Muscle of leg (tissue), 11 donors: ENCODE results near the gene NTN1. TPM values are rescaled to one million over a fixed set of nuclear protein-coding genes. Genes with fewer than 3 reads are reported as not detected.

Source experiments
- DNase-seq: peaks from one replicate; pipeline ENCODE4 v3.0.0; 2013
- H3K27ac ChIP-seq: one replicate; pipeline ENCODE4 v1.5.1; 2013; ENCODE audit warnings: mild to moderate bottlenecking, low read length, control low read depth
- H3K27me3 ChIP-seq: one replicate; pipeline ENCODE4 v1.6.1; 2013; ENCODE audit warnings: low read length; ENCODE audit not compliant: control insufficient read depth, insufficient read depth
- H3K36me3 ChIP-seq: one replicate; pipeline ENCODE4 v1.6.1; 2013; ENCODE audit warnings: low read length; ENCODE audit not compliant: control insufficient read depth, insufficient read depth
- H3K4me1 ChIP-seq: one replicate; pipeline ENCODE4 v1.6.1; 2013; ENCODE audit warnings: low read length; ENCODE audit not compliant: control insufficient read depth, insufficient read depth
- H3K4me3 ChIP-seq: one replicate; pipeline ENCODE4 v1.5.1; 2013; ENCODE audit warnings: low read length, control low read depth
- H3K9me3 ChIP-seq: replicated peaks from 2 replicates; pipeline ENCODE4 v1.6.1; 2013; ENCODE audit warnings: low read depth, low read length; ENCODE audit not compliant: control insufficient read depth
- WGBS: methylation state at CpG from one replicate; pipeline ENCODE4 v1.1.5; 2013; ENCODE audit warnings: missing lambda C conversion rate; ENCODE audit not compliant: insufficient coverage; 5-methylcytosine and 5-hydroxymethylcytosine counted together
- polyA plus RNA-seq, 8 donors: library from polyadenylated mRNA; unstranded; fragments of 120-200 nt; gene quantifications; one replicate each; pipeline versions ENCODE4 v1.2.1 to v1.2.3, GENCODE V29; 2013; ENCODE audit warnings: inconsistent platforms in 1 of 8, low replicate concordance in 1 of 8; ENCODE audit not compliant: insufficient read length in 8 of 8, insufficient read depth in 1 of 8
- total RNA-seq: library from RNA; stranded (reverse); fragments of 120-200 nt; gene quantifications from one replicate; pipeline ENCODE4 v1.2.4, GENCODE V29; 2013

NTN1 gene
- total and polyA plus RNA-seq, 9 donors = 3.5 to 14.4 (median 5.6) TPM

DNA sequence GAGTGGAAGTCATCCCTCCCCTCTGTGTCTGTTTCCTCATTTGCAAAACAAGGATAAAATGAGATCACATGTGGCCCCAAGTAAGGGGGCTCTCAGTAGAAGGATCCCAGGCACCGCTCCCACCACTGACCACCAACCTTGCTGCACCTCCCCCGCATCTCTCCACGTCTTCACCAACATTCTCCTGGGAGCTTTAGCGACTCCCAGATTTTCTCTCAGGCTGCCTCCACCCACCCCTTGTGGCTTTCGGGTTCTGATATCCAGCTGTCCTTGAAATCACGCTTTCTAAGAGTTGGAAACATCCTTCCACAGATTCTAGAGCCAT is 16.4 kb upstream of the NTN1 start:
- Histone ChIP-seq H3K27ac (no peak overlapping the region), H3K36me3 (no peaks in the 10 kb centered on the region), H3K4me1 (peaks cover 14% of the 10 kb centered on the region), H3K4me3 (no peak overlapping the region), H3K27me3 (peaks cover 66% of the 10 kb centered on the region), H3K9me3 (peaks cover 2% of the 10 kb centered on the region)
- 48% methylated on average over 4 of the region's 6 CpGs for WGBS
- no peak for DNase-seq

DNA sequence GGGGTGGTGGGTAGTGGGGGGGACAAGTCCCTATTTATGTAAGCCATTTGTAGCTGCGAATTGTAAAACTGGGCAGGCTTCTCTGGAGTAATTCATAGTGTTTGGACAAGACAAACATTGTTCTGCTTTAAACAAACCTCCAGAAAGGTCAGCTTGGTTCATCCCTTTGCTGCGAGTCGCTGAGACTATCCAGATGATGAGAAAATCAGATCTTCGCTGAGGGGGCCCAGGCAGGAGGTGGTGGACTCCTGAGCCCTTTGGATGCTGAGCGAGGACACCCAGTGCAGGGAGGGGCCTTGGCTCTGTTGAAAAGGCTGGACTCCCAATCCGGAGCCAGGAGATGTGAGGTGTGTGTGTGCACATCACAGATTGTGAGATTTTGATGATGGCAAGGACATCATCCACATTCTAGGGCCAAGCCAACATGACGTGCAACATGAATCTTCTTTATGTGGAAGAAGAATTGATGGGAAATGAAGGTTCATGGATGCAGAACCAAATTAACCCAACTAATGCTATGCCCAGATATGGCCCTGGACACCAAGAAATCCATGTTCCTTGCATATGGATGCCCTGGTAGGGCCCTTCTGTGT is 15.0 kb upstream of the NTN1 start:
- H3K9me3 ChIP-seq = no peaks in the 10 kb centered on the region
- no peak for DNase-seq
- no peak overlapping the region for H3K27ac ChIP-seq
- no peak overlapping the region for H3K4me3 ChIP-seq
- WGBS = 61% methylated on average over 6 of the region's 7 CpGs
- H3K4me1 ChIP-seq = peaks cover 14% of the 10 kb centered on the region
- no peaks in the 10 kb centered on the region for H3K36me3 ChIP-seq
- H3K27me3 ChIP-seq = peaks cover 66% of the 10 kb centered on the region

DNA sequence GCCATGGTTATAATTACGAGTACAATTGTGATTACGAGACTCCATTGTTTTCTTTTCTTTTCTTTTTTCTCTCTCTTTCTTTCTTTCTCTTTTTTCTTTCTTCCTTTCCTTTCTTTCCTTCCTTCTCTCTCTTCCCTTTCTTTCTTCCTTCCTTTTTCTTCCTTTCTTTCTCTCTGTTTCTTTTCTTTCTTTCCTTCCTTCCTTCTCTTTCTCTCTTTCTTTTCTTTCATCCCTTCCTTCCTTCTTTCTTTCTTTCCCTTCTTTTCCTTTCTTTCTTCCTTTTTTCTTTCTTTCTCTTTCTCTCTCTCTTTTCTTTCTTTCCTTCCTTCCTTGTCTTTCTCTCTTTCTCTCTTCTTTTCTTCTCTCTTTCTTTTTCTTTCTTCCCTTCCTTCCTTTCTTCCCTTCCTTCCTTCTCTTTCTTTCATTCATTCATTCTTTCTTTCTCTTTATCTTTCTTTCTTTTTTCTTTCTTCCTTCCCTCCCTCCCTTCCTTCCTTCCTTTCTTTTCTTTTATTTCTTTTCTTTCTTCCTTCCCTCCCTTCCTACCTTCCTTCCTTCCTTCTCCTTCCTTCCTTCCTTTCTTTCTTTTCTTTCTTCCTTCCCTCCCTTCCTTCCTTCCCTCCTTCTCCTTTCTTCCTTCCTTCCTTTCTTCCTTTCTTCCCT is 14.1 kb upstream of the NTN1 start:
- Histone ChIP-seq H3K36me3 (no peaks in the 10 kb centered on the region), H3K27me3 (peaks cover 62% of the 10 kb centered on the region), H3K4me3 (no peak overlapping the region), H3K27ac (no peak overlapping the region), H3K4me1 (peaks cover 14% of the 10 kb centered on the region), H3K9me3 (no peaks in the 10 kb centered on the region)
- DNase-seq = no peak
- 89% methylated on average over 2 of the region's 2 CpGs for WGBS

DNA sequence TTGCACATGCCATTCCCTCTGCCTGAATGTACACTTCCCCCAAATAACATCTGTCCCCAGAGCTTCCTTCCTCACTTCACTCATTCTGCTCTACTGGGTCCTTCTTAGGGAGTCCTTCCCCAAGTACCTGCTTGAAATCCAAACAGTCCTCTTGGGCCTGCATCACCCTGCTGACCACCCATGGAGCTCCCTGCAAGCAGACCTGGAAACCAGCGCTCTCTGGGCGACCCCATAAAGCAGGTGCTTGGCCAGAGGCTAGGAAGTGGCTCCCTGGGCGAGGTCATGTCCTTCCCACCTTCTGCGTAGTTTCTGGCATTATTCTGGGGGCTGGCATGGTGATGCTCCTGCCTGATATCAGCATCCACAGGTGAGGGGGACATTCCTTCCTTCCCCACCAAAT is 12.2 kb upstream of the NTN1 start:
- Histone ChIP-seq H3K27ac (no peak overlapping the region), H3K9me3 (no peaks in the 10 kb centered on the region), H3K36me3 (no peaks in the 10 kb centered on the region), H3K27me3 (peaks cover 50% of the 10 kb centered on the region), H3K4me3 (no peak overlapping the region), H3K4me1 (peaks cover 6% of the 10 kb centered on the region)
- no peak for DNase-seq
- WGBS = no CpG with 5 or more reads among the region's 4 CpGs

DNA sequence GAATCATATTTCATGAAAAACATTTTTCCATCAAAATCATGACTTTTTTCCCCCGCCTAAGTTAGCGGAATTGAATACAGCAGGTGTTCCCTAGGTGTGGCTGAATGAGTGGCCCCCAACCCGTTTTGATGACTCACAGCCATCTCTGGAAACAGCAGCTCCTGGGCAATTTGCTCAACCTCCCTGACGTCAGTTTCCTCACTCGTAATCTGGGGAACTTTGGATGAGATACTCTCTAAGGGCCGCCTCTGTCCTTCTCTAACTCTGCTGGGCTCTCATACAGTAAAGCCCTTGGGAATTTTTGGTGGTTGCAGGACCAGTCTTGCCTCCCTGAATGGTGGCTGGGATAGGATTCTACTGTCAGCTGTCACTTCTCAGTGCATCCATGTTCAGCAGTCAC is 11.6 kb upstream of the NTN1 start:
- H3K27me3 ChIP-seq = peaks cover 48% of the 10 kb centered on the region
- 45% methylated on average over 3 of the region's 6 CpGs for WGBS
- H3K9me3 ChIP-seq = no peaks in the 10 kb centered on the region

DNA sequence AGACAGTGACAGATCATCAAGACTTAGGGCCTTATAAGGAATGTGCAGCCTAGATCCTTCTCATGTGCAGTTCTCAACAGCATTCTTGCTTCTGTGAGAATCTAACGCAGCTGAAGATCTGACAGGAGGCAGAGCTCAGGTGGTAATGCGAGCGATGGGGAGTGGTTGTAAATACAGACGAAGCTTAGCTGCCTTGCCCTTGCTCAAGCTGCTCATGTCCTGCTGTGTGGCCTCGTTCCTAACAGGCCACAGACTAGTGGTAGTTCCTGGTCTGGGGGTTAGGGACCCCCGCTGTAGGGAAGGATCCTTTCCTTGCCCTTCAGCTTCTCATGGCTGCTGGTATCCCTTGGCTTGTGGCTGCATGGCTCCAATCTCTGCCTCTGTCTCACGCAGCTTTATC is 10.3 kb upstream of the NTN1 start:
- no peaks in the 10 kb centered on the region for H3K36me3 ChIP-seq
- peaks cover 40% of the 10 kb centered on the region for H3K27me3 ChIP-seq
- no peak overlapping the region for H3K4me3 ChIP-seq
- no peak overlapping the region for H3K27ac ChIP-seq
- H3K4me1 ChIP-seq = no peaks in the 10 kb centered on the region
- H3K9me3 ChIP-seq = no peaks in the 10 kb centered on the region
- DNase-seq = no peak
- WGBS = 85% methylated on average over 5 of the region's 7 CpGs

More for the DNA sequence above, 11.6 kb upstream of the NTN1 start:
- no peak for DNase-seq
- H3K4me3 ChIP-seq = no peak overlapping the region
- no peaks in the 10 kb centered on the region for H3K36me3 ChIP-seq
- no peak overlapping the region for H3K27ac ChIP-seq
- H3K4me1 ChIP-seq = no peaks in the 10 kb centered on the region

DNA sequence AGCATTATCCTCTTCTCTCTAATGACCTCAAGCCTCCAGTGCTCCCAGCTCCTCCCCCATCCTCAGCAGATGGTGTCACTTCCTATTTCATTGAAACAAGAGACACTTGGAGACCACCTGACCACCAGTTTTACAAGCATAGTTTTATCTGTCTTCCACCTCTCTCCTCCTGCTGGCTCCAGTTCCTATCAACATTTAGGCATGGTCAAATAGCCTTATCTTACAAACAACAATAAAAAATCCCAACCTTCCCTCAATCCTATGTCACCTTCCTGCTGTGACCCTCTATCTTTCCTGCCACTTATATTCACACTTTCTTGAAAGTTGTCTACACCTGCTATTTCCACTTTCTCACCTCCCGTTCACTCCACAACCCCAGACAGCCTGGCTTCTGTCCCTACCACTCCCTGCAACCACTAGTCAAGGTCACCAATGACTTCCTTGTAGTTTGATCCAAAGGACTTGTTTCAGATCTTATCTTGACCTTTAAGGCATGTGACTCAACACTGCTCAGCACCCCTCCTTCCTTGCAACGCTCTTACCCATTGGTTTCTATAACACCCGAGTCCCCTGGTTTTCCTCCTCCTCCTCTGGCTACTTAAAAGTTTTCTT is 4.3 kb upstream of the NTN1 start:
- peaks cover 55% of the 10 kb centered on the region for H3K27me3 ChIP-seq
- WGBS = 28% methylated on average over 3 of the region's 3 CpGs
- peaks cover 7% of the 10 kb centered on the region for H3K4me1 ChIP-seq
- no peaks in the 10 kb centered on the region for H3K36me3 ChIP-seq
- no peak overlapping the region for H3K27ac ChIP-seq
- H3K4me3 ChIP-seq = no peak overlapping the region
- H3K9me3 ChIP-seq = no peaks in the 10 kb centered on the region
- no peak for DNase-seq

DNA sequence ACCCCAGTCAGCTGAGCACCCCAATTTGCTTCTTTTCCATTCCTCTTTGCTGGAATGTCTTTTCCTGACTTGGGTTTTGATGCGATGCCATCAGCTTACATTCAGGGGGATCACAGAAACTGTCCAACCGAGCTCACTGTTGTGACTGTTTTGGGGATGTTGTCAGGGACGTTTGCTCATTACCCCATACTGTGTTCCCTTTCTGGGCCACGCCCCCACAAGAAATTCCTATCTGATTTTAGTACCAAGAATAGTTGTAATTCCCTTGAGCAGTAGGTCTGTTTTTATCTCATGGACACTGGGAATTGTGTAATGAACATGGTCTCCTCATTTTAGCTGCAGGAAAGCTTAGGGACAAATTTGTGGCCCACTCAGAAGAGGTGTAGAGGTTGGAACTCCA is 2.6 kb upstream of the NTN1 start:
- no peak for DNase-seq
- peaks cover 17% of the 10 kb centered on the region for H3K4me1 ChIP-seq
- WGBS = 60% methylated on average over 1 of the region's 4 CpGs
- no peak overlapping the region for H3K27ac ChIP-seq
- peaks cover 70% of the 10 kb centered on the region for H3K27me3 ChIP-seq
- H3K36me3 ChIP-seq = no peaks in the 10 kb centered on the region
- no peak overlapping the region for H3K4me3 ChIP-seq
- H3K9me3 ChIP-seq = no peaks in the 10 kb centered on the region

DNA sequence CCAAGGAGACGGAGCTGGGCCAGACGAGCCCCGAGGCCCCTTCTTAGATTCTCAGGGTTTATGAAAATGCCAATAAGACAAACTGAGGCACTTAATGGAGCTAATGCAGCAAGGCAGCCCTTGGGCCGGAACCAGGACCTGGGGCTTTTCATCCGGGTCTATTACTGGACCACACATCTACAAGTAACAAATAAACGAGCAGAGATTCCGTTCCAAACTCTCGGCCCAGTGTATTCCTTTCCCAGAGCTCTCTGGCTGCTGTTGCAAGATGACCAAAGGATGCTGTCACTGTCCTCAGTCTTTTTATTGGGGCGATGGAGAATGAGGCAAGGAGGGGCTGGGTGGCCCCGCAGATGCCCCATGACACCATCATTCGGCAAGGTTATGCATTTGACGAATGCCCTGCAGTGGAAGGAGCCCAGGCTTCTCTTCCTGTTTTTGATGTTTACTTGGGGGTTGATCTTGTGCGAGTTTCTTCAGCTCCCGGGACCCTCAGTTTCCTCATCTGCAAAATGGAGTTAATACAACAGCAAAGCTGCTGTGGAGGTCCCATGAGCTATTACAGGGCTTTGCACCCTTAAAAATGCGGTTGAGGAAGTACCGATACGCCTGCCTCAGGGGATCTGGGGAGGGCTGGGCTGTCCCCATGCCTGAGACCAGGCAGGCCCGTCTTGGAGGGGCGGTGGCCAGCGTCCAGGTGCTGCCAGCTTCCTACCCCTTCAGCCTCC is 1.1 kb upstream of the NTN1 start:
- no peak overlapping the region for H3K27ac ChIP-seq
- H3K27me3 ChIP-seq = peaks cover 73% of the 10 kb centered on the region
- H3K4me3 ChIP-seq = peak overlapping the region; percentile 59
- peaks cover 17% of the 10 kb centered on the region for H3K4me1 ChIP-seq
- WGBS = 40% methylated on average over 17 of the region's 20 CpGs
- H3K36me3 ChIP-seq = no peaks in the 10 kb centered on the region
- no peak for DNase-seq
- no peaks in the 10 kb centered on the region for H3K9me3 ChIP-seq

DNA sequence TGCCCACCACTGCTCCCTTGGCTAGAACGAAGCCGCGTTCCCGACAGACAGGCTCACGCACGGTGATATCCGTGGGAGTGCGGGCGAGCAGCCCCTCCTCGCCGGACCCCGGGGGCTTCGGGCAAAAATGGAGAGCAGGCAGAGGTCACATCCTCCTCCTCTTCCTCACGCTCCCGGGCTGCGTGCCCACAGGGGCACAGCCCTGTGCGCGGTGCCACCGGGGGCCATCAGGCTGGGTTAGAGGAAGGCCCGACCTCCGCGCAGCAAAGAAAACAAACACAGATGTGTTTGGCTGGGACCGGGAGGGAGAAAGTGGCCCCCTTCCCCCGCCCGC is 519 bp upstream of the NTN1 start:
- H3K27me3 ChIP-seq = peaks cover 69% of the 10 kb centered on the region
- no peak for DNase-seq
- 4% methylated on average over 12 of the region's 25 CpGs for WGBS
- H3K4me1 ChIP-seq = peaks cover 17% of the 10 kb centered on the region
- no peaks in the 10 kb centered on the region for H3K36me3 ChIP-seq
- H3K27ac ChIP-seq = no peak overlapping the region
- H3K4me3 ChIP-seq = peak overlapping the region; percentile 59
- H3K9me3 ChIP-seq = no peaks in the 10 kb centered on the region
